ENCODE data around the gene PPP1R1C. TPM values are rescaled to one million over a fixed set of nuclear protein-coding genes. Genes with fewer than 3 reads are reported as not detected.

The PPP1R1C gene
- polyA plus RNA-seq, 5 donors = 1.6 to 5.0 (median 2.7) TPM

- no peak for DNase-seq
Measured at GRCh38 chr2:181970160-181970794, 15.4 kb upstream of the PPP1R1C start.

- DNase-seq = no peak
Measured at GRCh38 chr2:181971032-181971431, 14.6 kb upstream of the PPP1R1C start.

- no peak for DNase-seq
Measured at GRCh38 chr2:181972431-181973170, 13.1 kb upstream of the PPP1R1C start.

- DNase-seq = peak in 1 of 2 donors; percentile 19
Measured at GRCh38 chr2:181973171-181973783, 12.4 kb upstream of the PPP1R1C start.

GRCh38 chr2:181977661-181978350 is 7.8 kb upstream of the PPP1R1C start:
- no peak for DNase-seq

GRCh38 chr2:181978351-181979150 is 7.1 kb upstream of the PPP1R1C start:
- no peak for DNase-seq

- DNase-seq = no peak
Measured at GRCh38 chr2:181984060-181984459, 1.6 kb upstream of the PPP1R1C start.

GRCh38 chr2:181984814-181985631 is 630 bp upstream of the PPP1R1C start:
- no peak for DNase-seq

GRCh38 chr2:181988154-181988924 is 2.7 kb downstream of the PPP1R1C start:
- no peak for DNase-seq

- no peak for DNase-seq
Measured at GRCh38 chr2:181989099-181989498, 3.4 kb downstream of the PPP1R1C start.

- no peak for DNase-seq
Measured at GRCh38 chr2:181991171-181991885, 5.7 kb downstream of the PPP1R1C start.

- DNase-seq = no peak
Measured at GRCh38 chr2:181992776-181993175, 7.1 kb downstream of the PPP1R1C start.

- no peak for DNase-seq
Measured at GRCh38 chr2:181995289-181995688, 9.6 kb downstream of the PPP1R1C start.

GRCh38 chr2:181998041-181998835 is 12.6 kb downstream of the PPP1R1C start:
- no peak for DNase-seq

GRCh38 chr2:181998891-181999654 is 13.4 kb downstream of the PPP1R1C start:
- DNase-seq = peak; percentile 39 to 41

GRCh38 chr2:181999911-182000310 is 14.3 kb downstream of the PPP1R1C start:
- DNase-seq = no peak

GRCh38 chr2:182004945-182005520 is 19.4 kb downstream of the PPP1R1C start:
- peak in 1 of 2 donors; percentile 36 for DNase-seq

All from right lung (tissue), 5 donors.